Right atrium auricular region (tissue), 2 donors: ENCODE results near the gene SDF2. TPM values are rescaled to one million over a fixed set of nuclear protein-coding genes. Genes with fewer than 3 reads are reported as not detected.

Experiments
- DNase-seq: peaks from one replicate; pipeline ENCODE4 v3.0.0-alpha.2; 2019; ENCODE audit warnings: low spot score
- H3K27ac ChIP-seq, 2 donors: fragments of 200-600 bp; sonication (generic); 1 replicate in 1 of 2; 2 replicates in 1 of 2; pipeline ENCODE4 v1.5.1; 2016 to 2019
- H3K27me3 ChIP-seq, 2 donors: fragments of 200-600 bp; sonication (generic); one replicate each; pipeline versions ENCODE4 v1.5.1 to v1.6.0; 2017 to 2019
- H3K36me3 ChIP-seq: fragments of 200-600 bp; sonication (generic); one replicate; pipeline ENCODE4 v1.5.1; 2016
- H3K4me1 ChIP-seq, 2 donors: fragments of 200-600 bp; sonication (generic); one replicate each; pipeline versions ENCODE4 v1.5.1 to v1.6.0; 2017 to 2019
- H3K4me3 ChIP-seq, 2 donors: fragments of 200-600 bp; sonication (generic); 1 replicate in 1 of 2; 2 replicates in 1 of 2; pipeline ENCODE4 v1.5.1; 2017 to 2019; ENCODE audit warnings: mild to moderate bottlenecking in 1 of 2, moderate library complexity in 1 of 2
- H3K9me3 ChIP-seq, 2 donors: fragments of 200-600 bp; sonication (generic); one replicate each; pipeline ENCODE4 v1.5.1; 2019
- CTCF ChIP-seq, 2 donors: fragments of 200-600 bp; sonication (generic); IDR thresholded peaks; one replicate each; pipeline ENCODE4 v1.5.1; 2019; ENCODE audit warnings: antibody characterized with exemption in 2 of 2
- total RNA-seq, 2 donors: library from RNA; depleted of rRNA; stranded (reverse); fragments of >200 nt; gene quantifications; one replicate each; pipeline ENCODE4 v1.1.0, GENCODE V29; 2016

SDF2 gene
- total RNA-seq, 2 donors from 2014 or later, result 23.0 to 32.5 TPM

- H3K4me3 ChIP-seq, result peak overlapping the region; percentile 48 to 70
- peaks cover 0 to 17% of the 10 kb centered on the region in 2 donors for H3K4me1 ChIP-seq
- no peaks in the 10 kb centered on the region for H3K27me3 ChIP-seq
- no peaks in the 10 kb centered on the region for H3K36me3 ChIP-seq
- no peak for DNase-seq
- peak overlapping the region in 1 of 2 donors; percentile 96 for H3K27ac ChIP-seq
- H3K9me3 ChIP-seq, result no peaks in the 10 kb centered on the region
- TF ChIP-seq CTCF (IDR thresholded peaks at IDR 0.05), result no peak
Measured at GRCh38 chr17:28598389-28598788, 63.3 kb downstream of the SDF2 start.

Other genes with a start within 250 kb of the SDF2 start
- not detected for gene SLC13A2, start 188.3 kb downstream of the SDF2 start, total RNA-seq
- gene FOXN1, start 155.6 kb downstream of the SDF2 start, total RNA-seq, result not detected
- gene UNC119, start 109.3 kb downstream of the SDF2 start, total RNA-seq, result 10 to 100 TPM; 19.6 to 30.3 TPM
- 10 to 100 TPM; 51.6 to 74.8 TPM for gene PIGS, start 90.4 kb downstream of the SDF2 start, total RNA-seq
- gene ALDOC, start 85.0 kb downstream of the SDF2 start, total RNA-seq, result 100 to 1,000 TPM; 355 to 363 TPM
- 1 to 10 TPM in 1 of 2 donors, under 1 TPM in 1; 0.98 to 1.1 TPM for gene SPAG5, start 62.9 kb downstream of the SDF2 start, total RNA-seq
- gene RSKR, start 47.7 kb downstream of the SDF2 start, total RNA-seq, result 1 to 10 TPM; 1.3 to 1.8 TPM
- 10 to 100 TPM; 62.5 to 70.3 TPM for gene BLTP2, start 16.7 kb downstream of the SDF2 start, total RNA-seq
- gene SUPT6H, start 299 bp upstream of the SDF2 start, total RNA-seq, result 10 to 100 TPM; 28.5 to 45.4 TPM
- gene PROCA1, start 50.0 kb upstream of the SDF2 start, total RNA-seq, result 1 to 10 TPM in 1 of 2 donors, under 1 TPM in 1; 0.94 to 1.4 TPM
- gene RAB34, start 56.0 kb upstream of the SDF2 start, total RNA-seq, result 100 to 1,000 TPM in 1 of 2 donors, 10 to 100 TPM in 1; 55.8 to 139 TPM
- 100 to 1,000 TPM; 231 to 505 TPM for gene RPL23A, start 58.1 kb upstream of the SDF2 start, total RNA-seq
- 1 to 10 TPM in 1 of 2 donors, not detected in 1; 1.7 TPM for gene TLCD1, start 64.3 kb upstream of the SDF2 start, total RNA-seq
- 1 to 10 TPM; 1.0 to 1.1 TPM for gene NEK8, start 66.9 kb upstream of the SDF2 start, total RNA-seq
- gene TRAF4, start 82.1 kb upstream of the SDF2 start, total RNA-seq, result 1 to 10 TPM; 3.3 to 6.7 TPM
- 10 to 100 TPM; 26.5 to 30.0 TPM for gene FAM222B, start 180.9 kb upstream of the SDF2 start, total RNA-seq
- 10 to 100 TPM; 32.0 to 51.4 TPM for gene ERAL1, start 193.1 kb upstream of the SDF2 start, total RNA-seq
- gene FLOT2, start 235.8 kb upstream of the SDF2 start, total RNA-seq, result 10 to 100 TPM; 52.8 to 57.7 TPM
- 1 to 10 TPM; 2.5 to 3.9 TPM for gene DHRS13, start 241.2 kb upstream of the SDF2 start, total RNA-seq